ENCODE results near the gene ZNF655. TPM values are rescaled to one million over a fixed set of nuclear protein-coding genes. Genes with fewer than 3 reads are reported as not detected.

Gene ZNF655
- total RNA-seq, 1 experiment from 2014 or later, result 54.9 TPM

DNA sequence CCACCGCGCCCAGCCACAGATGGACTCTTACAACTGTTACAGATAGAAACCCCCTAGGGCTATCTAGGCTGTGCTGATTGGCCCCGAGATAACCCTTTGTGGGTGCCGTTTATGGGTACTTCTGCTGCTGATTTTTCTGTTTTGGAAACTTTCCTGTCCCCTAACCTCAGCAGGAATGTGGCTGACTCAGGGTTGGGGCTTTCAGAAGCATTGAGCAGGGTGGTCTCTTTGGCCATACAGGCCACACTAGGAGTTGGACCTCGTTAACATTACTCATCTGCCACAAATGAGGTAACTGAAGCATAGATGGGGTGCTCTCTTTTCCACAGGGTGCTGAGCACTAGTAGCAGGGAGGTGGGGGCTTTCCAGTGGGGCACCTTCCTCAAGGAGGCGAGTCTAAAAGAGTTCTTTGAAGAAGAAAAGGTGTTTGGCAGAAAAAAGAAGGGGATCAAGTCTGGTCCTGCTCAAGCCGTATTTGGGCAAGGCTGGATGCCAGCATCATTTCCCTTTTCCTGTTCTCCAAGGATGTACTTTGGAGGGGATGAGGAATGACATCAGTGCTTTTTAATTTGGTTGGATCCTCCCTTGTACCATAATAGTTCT lies 64.8 kb downstream of the ZNF655 start:
- intact Hi-C loops (cut with micrococcal nuclease; ENCODE audit: unreplicated experiment), result no loop called here
- no peaks in the 10 kb centered on the region for H3K27me3 ChIP-seq (ENCODE audit: control insufficient read depth, insufficient read depth, low read length)
- in situ Hi-C loops (cut with HindIII; ENCODE audit: low pct_unique_long_range_greater_than_20kb, low sequenced_read_pairs), result no loop called here
- BruUV-seq (replicated peaks), result no TSS peak
- peaks cover 4% of the 10 kb centered on the region for H3K4me1 ChIP-seq (ENCODE audit: control insufficient read depth, insufficient read depth, low read length)
- ChIA-PET CTCF (no interaction called here), POLR2A (no interaction called here)
- DNase-seq (ENCODE audit: low read depth, low spot score) (no peak), ATAC-seq (no peak)
- no peak overlapping the region for H3K27ac ChIP-seq (ENCODE audit: low read length)
- peaks cover 19% of the 10 kb centered on the region for H3K36me3 ChIP-seq (ENCODE audit: control insufficient read depth, insufficient read depth, low read length)
- H3K4me3 ChIP-seq (ENCODE audit: low read depth in 2 of 2, low read length in 2 of 2), result no peak overlapping the region
- TF ChIP-seq, protein P1, sequence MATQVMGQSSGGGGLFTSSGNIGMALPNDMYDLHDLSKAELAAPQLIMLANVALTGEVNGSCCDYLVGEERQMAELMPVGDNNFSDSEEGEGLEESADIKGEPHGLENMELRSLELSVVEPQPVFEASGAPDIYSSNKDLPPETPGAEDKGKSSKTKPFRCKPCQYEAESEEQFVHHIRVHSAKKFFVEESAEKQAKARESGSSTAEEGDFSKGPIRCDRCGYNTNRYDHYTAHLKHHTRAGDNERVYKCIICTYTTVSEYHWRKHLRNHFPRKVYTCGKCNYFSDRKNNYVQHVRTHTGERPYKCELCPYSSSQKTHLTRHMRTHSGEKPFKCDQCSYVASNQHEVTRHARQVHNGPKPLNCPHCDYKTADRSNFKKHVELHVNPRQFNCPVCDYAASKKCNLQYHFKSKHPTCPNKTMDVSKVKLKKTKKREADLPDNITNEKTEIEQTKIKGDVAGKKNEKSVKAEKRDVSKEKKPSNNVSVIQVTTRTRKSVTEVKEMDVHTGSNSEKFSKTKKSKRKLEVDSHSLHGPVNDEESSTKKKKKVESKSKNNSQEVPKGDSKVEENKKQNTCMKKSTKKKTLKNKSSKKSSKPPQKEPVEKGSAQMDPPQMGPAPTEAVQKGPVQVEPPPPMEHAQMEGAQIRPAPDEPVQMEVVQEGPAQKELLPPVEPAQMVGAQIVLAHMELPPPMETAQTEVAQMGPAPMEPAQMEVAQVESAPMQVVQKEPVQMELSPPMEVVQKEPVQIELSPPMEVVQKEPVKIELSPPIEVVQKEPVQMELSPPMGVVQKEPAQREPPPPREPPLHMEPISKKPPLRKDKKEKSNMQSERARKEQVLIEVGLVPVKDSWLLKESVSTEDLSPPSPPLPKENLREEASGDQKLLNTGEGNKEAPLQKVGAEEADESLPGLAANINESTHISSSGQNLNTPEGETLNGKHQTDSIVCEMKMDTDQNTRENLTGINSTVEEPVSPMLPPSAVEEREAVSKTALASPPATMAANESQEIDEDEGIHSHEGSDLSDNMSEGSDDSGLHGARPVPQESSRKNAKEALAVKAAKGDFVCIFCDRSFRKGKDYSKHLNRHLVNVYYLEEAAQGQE (IDR thresholded peaks at IDR 0.05; ENCODE audit: insufficient read depth in 1 of 2, low read depth in 2 of 2, low read length in 1 of 2), result no peak
- TF ChIP-seq TCF7L2 (IDR thresholded peaks at IDR 0.05; ENCODE audit: low read depth, low read length) (no peak), SIN3A (IDR thresholded peaks at IDR 0.05; ENCODE audit: borderline replicate concordance, insufficient read depth, low read depth, low read length) (no peak), POLR2AphosphoS5 (IDR thresholded peaks at IDR 0.05; ENCODE audit: low read depth, low read length) (no peak)
- TF ChIP-seq, protein P2, sequence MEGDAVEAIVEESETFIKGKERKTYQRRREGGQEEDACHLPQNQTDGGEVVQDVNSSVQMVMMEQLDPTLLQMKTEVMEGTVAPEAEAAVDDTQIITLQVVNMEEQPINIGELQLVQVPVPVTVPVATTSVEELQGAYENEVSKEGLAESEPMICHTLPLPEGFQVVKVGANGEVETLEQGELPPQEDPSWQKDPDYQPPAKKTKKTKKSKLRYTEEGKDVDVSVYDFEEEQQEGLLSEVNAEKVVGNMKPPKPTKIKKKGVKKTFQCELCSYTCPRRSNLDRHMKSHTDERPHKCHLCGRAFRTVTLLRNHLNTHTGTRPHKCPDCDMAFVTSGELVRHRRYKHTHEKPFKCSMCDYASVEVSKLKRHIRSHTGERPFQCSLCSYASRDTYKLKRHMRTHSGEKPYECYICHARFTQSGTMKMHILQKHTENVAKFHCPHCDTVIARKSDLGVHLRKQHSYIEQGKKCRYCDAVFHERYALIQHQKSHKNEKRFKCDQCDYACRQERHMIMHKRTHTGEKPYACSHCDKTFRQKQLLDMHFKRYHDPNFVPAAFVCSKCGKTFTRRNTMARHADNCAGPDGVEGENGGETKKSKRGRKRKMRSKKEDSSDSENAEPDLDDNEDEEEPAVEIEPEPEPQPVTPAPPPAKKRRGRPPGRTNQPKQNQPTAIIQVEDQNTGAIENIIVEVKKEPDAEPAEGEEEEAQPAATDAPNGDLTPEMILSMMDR (IDR thresholded peaks at IDR 0.05), result no peak
- H3K9me3 ChIP-seq (ENCODE audit: control insufficient read depth, insufficient read depth, low read depth, low read length), result no peaks in the 10 kb centered on the region

DNA sequence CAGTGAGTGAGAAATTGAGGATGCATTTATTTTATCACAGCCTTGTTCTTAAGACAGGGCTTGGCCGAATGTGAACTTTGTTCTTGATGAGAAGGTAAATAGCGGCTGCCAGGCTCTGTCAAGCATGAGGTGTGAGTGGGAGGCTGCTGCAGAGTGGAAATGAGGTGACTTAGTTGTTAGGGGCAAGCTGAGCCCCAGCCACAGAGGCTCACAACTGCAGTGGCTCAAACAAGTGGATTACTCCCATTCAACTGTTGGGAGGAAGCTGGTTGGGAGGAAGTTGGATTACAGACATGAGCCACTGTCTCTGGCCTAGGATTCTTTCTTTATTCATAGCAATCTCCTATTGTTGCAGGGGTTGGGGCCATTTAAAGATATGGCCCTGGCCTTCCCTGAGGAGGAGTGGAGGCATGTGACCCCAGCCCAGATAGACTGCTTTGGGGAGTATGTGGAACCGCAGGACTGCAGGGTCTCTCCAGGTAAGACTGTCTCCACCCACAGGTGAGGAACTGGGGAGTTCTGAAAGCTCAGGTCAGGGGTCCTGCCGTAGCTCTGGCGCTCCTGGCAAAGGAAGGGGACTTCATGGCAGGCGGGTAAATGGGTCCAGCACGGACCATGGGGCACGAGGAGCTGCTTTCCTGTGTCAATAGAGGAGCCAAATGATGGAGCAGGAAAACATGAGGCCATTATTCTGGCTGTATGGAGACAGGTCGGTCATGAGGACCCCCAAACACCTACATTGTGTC lies 65.4 kb downstream of the ZNF655 start:
- ChIA-PET CTCF (no interaction called here), POLR2A (no interaction called here)
- BruUV-seq (replicated peaks), result no TSS peak
- Histone ChIP-seq H3K4me3 (ENCODE audit: low read depth in 2 of 2, low read length in 2 of 2) (no peak overlapping the region), H3K9me3 (ENCODE audit: control insufficient read depth, insufficient read depth, low read depth, low read length) (no peaks in the 10 kb centered on the region), H3K27ac (ENCODE audit: low read length) (no peak overlapping the region), H3K27me3 (ENCODE audit: control insufficient read depth, insufficient read depth, low read length) (no peaks in the 10 kb centered on the region), H3K36me3 (ENCODE audit: control insufficient read depth, insufficient read depth, low read length) (peaks cover 21% of the 10 kb centered on the region), H3K4me1 (ENCODE audit: control insufficient read depth, insufficient read depth, low read length) (no peaks in the 10 kb centered on the region)
- intact Hi-C loops (cut with micrococcal nuclease; ENCODE audit: unreplicated experiment), result no loop called here
- DNase-seq (ENCODE audit: low read depth, low spot score) (no peak), ATAC-seq (no peak)
- in situ Hi-C loops (cut with HindIII; ENCODE audit: low pct_unique_long_range_greater_than_20kb, low sequenced_read_pairs), result no loop called here
- TF ChIP-seq, protein P2 (IDR thresholded peaks at IDR 0.05), result no peak
- TF ChIP-seq, protein P1 (IDR thresholded peaks at IDR 0.05; ENCODE audit: insufficient read depth in 1 of 2, low read depth in 2 of 2, low read length in 1 of 2), result no peak
- TF ChIP-seq TCF7L2 (IDR thresholded peaks at IDR 0.05; ENCODE audit: low read depth, low read length) (no peak), POLR2AphosphoS5 (IDR thresholded peaks at IDR 0.05; ENCODE audit: low read depth, low read length) (no peak), SIN3A (IDR thresholded peaks at IDR 0.05; ENCODE audit: borderline replicate concordance, insufficient read depth, low read depth, low read length) (no peak)

All from Panc1 (cell line).